GM19468 (cell line): Measurements from ENCODE around the gene TMEM14B.
"Not testable (repeated sequence)": the region's sequence is repeated elsewhere in the genome, so short reads cannot be mapped to it uniquely, and the experiment has no call there.

ENCODE experiments used
- ATAC-seq: cut with Tn5 transposase; IDR thresholded peaks from one replicate; pipeline ENCODE4 v1.9.1; 2021; ENCODE audit warnings: mild to moderate bottlenecking, moderate library complexity, moderate number of reproducible peaks; ENCODE audit not compliant: unreplicated experiment; ENCODE audit errors: extremely low read depth

The TMEM14B gene

GRCh38 chr6:10747251-10747972 lies at the start of gene TMEM14B:
Gene TMEM14B, plus strand, starts transcription at chr6:10747805. Its CDS starts 1,441 bp downstream, at chr6:10749246.
- peak; percentile 86 for ATAC-seq

GRCh38 chr6:10713962-10714361 lies 33.6 kb upstream of the TMEM14B start:
- no peak for ATAC-seq

GRCh38 chr6:10719296-10719963 lies 28.2 kb upstream of the TMEM14B start:
- ATAC-seq, result no peak

GRCh38 chr6:10719964-10720264 lies 27.7 kb upstream of the TMEM14B start:
- no peak for ATAC-seq

GRCh38 chr6:10720265-10720959 lies 27.2 kb upstream of the TMEM14B start:
- no peak for ATAC-seq

GRCh38 chr6:10720960-10721849 lies 26.4 kb upstream of the TMEM14B start:
- not testable (repeated sequence) for ATAC-seq

GRCh38 chr6:10721850-10722569 lies 25.6 kb upstream of the TMEM14B start:
- no peak for ATAC-seq

GRCh38 chr6:10722570-10722819 lies 25.1 kb upstream of the TMEM14B start:
- ATAC-seq, result no peak

- peak; percentile 95 for ATAC-seq
These were observed 24.6 kb upstream of the TMEM14B start, which contains the start of gene TMEM14C for GRCh38 chr6:10722820-10723566. Gene TMEM14C, plus strand, starts transcription at chr6:10723070. Its CDS starts 1,544 bp downstream, at chr6:10724614.

- no peak for ATAC-seq
These were observed 24.1 kb upstream of the TMEM14B start for GRCh38 chr6:10723567-10723881.

GRCh38 chr6:10725044-10725443 lies 22.6 kb upstream of the TMEM14B start:
- no peak for ATAC-seq

GRCh38 chr6:10725716-10726115 lies 21.9 kb upstream of the TMEM14B start:
- no peak for ATAC-seq

- ATAC-seq, result no peak
These were observed 17.4 kb upstream of the TMEM14B start for GRCh38 chr6:10730254-10730653.

- ATAC-seq, result no peak
These were observed 14.4 kb upstream of the TMEM14B start for GRCh38 chr6:10733151-10733715.

- ATAC-seq, result no peak
These were observed 13.7 kb upstream of the TMEM14B start for GRCh38 chr6:10733863-10734262.

- no peak for ATAC-seq
These were observed 10.9 kb upstream of the TMEM14B start for GRCh38 chr6:10736731-10737130.

- ATAC-seq, result no peak
These were observed 7.5 kb upstream of the TMEM14B start for GRCh38 chr6:10740061-10740460.

- not testable (repeated sequence) for ATAC-seq
These were observed 6.0 kb upstream of the TMEM14B start for GRCh38 chr6:10741643-10742042.

GRCh38 chr6:10742251-10742650 lies 5.4 kb upstream of the TMEM14B start:
- ATAC-seq, result no peak
